ENCODE results near the gene CDH4.

DNA sequence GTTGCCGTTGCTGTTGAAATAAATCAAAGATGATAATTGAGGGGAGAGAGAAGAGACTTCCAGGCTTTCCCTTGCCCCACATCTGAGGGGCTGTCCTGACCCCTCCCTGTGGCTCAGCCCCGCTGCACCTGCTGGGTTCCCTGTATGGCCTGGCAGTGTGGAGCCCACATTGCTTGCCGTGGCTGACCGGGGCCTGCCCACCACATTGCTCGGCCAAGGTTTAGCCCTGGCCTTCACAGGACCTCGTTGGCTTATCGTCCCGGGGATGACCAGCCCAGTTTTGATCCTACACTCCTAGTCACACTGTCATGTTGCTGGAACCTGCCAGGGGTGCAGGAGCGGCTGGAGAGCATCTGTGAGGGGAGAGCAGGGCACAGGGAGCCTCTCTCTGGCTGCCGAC lies 102.4 kb downstream of the CDH4 start:
- TF ChIP-seq, protein P1, sequence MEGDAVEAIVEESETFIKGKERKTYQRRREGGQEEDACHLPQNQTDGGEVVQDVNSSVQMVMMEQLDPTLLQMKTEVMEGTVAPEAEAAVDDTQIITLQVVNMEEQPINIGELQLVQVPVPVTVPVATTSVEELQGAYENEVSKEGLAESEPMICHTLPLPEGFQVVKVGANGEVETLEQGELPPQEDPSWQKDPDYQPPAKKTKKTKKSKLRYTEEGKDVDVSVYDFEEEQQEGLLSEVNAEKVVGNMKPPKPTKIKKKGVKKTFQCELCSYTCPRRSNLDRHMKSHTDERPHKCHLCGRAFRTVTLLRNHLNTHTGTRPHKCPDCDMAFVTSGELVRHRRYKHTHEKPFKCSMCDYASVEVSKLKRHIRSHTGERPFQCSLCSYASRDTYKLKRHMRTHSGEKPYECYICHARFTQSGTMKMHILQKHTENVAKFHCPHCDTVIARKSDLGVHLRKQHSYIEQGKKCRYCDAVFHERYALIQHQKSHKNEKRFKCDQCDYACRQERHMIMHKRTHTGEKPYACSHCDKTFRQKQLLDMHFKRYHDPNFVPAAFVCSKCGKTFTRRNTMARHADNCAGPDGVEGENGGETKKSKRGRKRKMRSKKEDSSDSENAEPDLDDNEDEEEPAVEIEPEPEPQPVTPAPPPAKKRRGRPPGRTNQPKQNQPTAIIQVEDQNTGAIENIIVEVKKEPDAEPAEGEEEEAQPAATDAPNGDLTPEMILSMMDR (IDR thresholded peaks at IDR 0.05) = no peak
- TF ChIP-seq POLR2AphosphoS5 (IDR thresholded peaks at IDR 0.05) = no peak
- TF ChIP-seq POLR2A (IDR thresholded peaks at IDR 0.05) = no peak
- TF ChIP-seq EP300 (IDR thresholded peaks at IDR 0.05) = no peak

All from upper lobe of left lung (tissue), 4 donors.